ENCODE results near the gene LGI1. TPM values are rescaled to one million over a fixed set of nuclear protein-coding genes. Genes with fewer than 3 reads are reported as not detected.

The LGI1 gene
- total RNA-seq, 1 experiment from 2014 or later: not detected

GRCh38 chr10:93819520-93819919, 61.8 kb downstream of the LGI1 start (continued):
- TF ChIP-seq ZNF532 (CRISPR knock-in tag; IDR thresholded peaks at IDR 0.05; ENCODE audit: borderline replicate concordance): no peak
- TF ChIP-seq, protein P1, sequence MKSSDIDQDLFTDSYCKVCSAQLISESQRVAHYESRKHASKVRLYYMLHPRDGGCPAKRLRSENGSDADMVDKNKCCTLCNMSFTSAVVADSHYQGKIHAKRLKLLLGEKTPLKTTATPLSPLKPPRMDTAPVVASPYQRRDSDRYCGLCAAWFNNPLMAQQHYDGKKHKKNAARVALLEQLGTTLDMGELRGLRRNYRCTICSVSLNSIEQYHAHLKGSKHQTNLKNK (CRISPR knock-in tag; IDR thresholded peaks at IDR 0.05): no peak

DNA sequence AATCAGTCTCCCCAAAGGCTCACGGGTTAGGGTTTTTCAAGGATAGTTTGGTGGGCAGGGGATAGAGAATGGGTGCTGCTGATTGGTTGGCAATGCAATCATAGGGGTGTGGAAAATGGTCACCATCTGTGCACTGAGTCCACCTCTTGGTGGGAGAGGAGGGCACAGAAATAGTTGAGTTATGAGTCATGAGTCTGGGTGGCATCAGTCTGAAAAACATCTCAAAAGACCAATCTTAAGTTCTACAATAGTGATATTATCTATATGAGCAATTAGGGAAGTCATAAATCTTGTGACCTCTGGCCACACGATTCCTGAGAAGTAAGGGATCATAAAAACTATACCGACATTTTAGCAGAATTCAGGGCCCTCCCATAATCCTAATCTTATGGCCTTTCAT, 62.7 kb downstream of the LGI1 start:
- POLR2A ChIA-PET: no interaction called here
- H3K4me1 Mint-ChIP-seq: peaks cover 5% of the 10 kb centered on the region
- DNase-seq (ENCODE audit: low spot score) (no peak), ATAC-seq (no peak)
- H3K36me3 Mint-ChIP-seq: no peaks in the 10 kb centered on the region
- CTCF ChIA-PET: interaction anchor here (1.8 to 2.4 kb wide), 2 partner anchors 76 to 97 kb away, joined by 20 to 29 read pairs; no protein-coding TSS in a partner anchor
- no peak overlapping the region for H3K27ac Mint-ChIP-seq
- TF ChIP-seq, protein P2, sequence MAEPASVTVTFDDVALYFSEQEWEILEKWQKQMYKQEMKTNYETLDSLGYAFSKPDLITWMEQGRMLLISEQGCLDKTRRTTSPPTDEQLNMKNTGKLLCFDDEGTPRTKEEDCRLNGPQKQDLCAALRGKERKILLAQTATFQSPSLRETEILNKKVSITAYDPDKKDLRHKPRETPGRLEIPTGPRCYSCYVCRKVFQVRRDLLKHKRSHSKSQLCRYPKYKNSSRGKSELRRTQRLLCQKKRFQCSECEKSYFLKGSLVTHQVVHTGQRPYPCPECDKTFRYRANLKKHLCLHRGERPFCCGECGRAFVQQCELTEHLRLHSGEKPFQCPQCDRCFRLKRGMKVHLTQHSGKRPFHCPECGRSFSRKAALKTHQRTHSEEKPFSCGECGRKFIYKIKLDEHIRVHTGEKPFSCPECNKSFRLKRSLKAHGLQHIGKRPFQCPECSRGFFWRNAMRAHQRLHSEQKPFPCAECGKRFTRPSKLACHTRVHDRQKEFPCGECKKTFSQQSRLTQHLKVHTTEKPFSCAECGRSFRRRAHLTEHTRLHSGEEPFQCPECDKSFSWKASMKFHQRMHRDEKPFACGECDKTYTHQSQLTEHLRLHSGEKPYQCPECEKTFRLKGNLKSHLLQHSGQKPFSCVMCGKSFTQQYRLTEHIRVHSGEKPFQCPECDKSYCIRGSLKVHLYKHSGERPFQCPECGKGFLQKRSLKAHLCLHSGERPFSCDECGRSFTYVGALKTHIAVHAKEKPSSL (CRISPR knock-in tag; conservative IDR thresholded peaks at IDR 0.05): no peak
- TF ChIP-seq, protein P3, sequence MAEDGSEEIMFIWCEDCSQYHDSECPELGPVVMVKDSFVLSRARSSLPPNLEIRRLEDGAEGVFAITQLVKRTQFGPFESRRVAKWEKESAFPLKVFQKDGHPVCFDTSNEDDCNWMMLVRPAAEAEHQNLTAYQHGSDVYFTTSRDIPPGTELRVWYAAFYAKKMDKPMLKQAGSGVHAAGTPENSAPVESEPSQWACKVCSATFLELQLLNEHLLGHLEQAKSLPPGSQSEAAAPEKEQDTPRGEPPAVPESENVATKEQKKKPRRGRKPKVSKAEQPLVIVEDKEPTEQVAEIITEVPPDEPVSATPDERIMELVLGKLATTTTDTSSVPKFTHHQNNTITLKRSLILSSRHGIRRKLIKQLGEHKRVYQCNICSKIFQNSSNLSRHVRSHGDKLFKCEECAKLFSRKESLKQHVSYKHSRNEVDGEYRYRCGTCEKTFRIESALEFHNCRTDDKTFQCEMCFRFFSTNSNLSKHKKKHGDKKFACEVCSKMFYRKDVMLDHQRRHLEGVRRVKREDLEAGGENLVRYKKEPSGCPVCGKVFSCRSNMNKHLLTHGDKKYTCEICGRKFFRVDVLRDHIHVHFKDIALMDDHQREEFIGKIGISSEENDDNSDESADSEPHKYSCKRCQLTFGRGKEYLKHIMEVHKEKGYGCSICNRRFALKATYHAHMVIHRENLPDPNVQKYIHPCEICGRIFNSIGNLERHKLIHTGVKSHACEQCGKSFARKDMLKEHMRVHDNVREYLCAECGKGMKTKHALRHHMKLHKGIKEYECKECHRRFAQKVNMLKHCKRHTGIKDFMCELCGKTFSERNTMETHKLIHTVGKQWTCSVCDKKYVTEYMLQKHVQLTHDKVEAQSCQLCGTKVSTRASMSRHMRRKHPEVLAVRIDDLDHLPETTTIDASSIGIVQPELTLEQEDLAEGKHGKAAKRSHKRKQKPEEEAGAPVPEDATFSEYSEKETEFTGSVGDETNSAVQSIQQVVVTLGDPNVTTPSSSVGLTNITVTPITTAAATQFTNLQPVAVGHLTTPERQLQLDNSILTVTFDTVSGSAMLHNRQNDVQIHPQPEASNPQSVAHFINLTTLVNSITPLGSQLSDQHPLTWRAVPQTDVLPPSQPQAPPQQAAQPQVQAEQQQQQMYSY (CRISPR knock-in tag; IDR thresholded peaks at IDR 0.05): no peak
- peaks cover 9% of the 10 kb centered on the region for H3K9me3 Mint-ChIP-seq
- H3K27me3 Mint-ChIP-seq (ENCODE audit: low read depth): peaks cover 49% of the 10 kb centered on the region
- no peak overlapping the region for H3K4me3 Mint-ChIP-seq

DNA sequence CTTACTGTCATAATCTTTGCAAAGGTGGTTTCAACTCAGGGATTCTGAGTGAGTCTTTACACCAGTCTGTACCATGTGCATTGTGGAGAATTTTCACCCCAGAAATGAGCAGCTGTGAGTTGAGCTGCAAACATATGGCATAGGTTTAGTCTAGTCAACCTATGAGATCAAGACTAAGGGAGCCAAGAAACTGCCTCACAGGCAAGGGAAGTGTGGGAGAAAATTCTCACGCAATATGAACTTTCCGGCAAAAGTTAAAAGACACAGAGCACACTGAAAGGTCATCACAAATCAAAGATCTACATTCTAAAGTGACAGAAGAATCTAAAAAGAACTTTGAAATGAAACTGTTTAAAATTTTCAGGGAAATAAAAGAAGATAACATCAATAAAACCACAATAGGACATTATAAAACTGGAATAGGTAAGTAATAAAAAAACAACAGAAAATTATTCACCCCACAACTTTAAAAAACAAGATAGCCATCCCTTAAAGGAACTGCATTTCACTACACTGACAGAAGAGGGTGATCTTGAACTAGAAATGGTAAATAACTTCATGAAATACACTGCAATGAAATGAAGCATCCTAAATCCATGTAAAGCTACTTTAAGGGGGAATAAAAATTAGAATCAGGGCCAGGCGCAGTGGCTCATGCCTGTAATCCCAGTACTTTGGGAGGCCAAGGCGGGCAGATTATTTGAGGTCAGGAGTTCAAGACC, 63.5 kb downstream of the LGI1 start:
- ChIA-PET POLR2A (no interaction called here), CTCF (interaction anchor here (0.5 to 2.4 kb wide), 40 partner anchors 8 to 623 kb away, joined by 3 to 29 read pairs (median 4); partner anchors contain the start of gene FRA10AC1)
- peaks cover 3% of the 10 kb centered on the region for H3K4me1 Mint-ChIP-seq
- H3K27me3 Mint-ChIP-seq (ENCODE audit: low read depth): peaks cover 55% of the 10 kb centered on the region
- H3K4me3 Mint-ChIP-seq: no peak overlapping the region
- ATAC-seq (peak; percentile 57), DNase-seq (ENCODE audit: low spot score) (no peak)
- TF ChIP-seq RORB (CRISPR knock-in tag; IDR thresholded peaks at IDR 0.05) (no peak), ZNF232 (CRISPR knock-in tag; IDR thresholded peaks at IDR 0.05) (no peak), ATF2 (CRISPR knock-in tag; IDR thresholded peaks at IDR 0.05; ENCODE audit: borderline replicate concordance, low read depth) (no peak)
- TF ChIP-seq, protein P4, sequence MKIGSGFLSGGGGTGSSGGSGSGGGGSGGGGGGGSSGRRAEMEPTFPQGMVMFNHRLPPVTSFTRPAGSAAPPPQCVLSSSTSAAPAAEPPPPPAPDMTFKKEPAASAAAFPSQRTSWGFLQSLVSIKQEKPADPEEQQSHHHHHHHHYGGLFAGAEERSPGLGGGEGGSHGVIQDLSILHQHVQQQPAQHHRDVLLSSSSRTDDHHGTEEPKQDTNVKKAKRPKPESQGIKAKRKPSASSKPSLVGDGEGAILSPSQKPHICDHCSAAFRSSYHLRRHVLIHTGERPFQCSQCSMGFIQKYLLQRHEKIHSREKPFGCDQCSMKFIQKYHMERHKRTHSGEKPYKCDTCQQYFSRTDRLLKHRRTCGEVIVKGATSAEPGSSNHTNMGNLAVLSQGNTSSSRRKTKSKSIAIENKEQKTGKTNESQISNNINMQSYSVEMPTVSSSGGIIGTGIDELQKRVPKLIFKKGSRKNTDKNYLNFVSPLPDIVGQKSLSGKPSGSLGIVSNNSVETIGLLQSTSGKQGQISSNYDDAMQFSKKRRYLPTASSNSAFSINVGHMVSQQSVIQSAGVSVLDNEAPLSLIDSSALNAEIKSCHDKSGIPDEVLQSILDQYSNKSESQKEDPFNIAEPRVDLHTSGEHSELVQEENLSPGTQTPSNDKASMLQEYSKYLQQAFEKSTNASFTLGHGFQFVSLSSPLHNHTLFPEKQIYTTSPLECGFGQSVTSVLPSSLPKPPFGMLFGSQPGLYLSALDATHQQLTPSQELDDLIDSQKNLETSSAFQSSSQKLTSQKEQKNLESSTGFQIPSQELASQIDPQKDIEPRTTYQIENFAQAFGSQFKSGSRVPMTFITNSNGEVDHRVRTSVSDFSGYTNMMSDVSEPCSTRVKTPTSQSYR (CRISPR knock-in tag; IDR thresholded peaks at IDR 0.05): no peak
- TF ChIP-seq, protein P5, sequence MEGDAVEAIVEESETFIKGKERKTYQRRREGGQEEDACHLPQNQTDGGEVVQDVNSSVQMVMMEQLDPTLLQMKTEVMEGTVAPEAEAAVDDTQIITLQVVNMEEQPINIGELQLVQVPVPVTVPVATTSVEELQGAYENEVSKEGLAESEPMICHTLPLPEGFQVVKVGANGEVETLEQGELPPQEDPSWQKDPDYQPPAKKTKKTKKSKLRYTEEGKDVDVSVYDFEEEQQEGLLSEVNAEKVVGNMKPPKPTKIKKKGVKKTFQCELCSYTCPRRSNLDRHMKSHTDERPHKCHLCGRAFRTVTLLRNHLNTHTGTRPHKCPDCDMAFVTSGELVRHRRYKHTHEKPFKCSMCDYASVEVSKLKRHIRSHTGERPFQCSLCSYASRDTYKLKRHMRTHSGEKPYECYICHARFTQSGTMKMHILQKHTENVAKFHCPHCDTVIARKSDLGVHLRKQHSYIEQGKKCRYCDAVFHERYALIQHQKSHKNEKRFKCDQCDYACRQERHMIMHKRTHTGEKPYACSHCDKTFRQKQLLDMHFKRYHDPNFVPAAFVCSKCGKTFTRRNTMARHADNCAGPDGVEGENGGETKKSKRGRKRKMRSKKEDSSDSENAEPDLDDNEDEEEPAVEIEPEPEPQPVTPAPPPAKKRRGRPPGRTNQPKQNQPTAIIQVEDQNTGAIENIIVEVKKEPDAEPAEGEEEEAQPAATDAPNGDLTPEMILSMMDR (IDR thresholded peaks at IDR 0.05): peak; percentile 35
- no peaks in the 10 kb centered on the region for H3K36me3 Mint-ChIP-seq
- H3K9me3 Mint-ChIP-seq: peaks cover 9% of the 10 kb centered on the region
- H3K27ac Mint-ChIP-seq: no peak overlapping the region
